WTC11 (cell line): ENCODE measurements around the gene LDB2. TPM values are rescaled to one million over a fixed set of nuclear protein-coding genes. Genes with fewer than 3 reads are reported as not detected.

Experiments
- ATAC-seq: fragments of 200-7000 bp; cut with Tn5 transposase; 2 replicates; pipeline ENCODE4 v1.10.0; 2021; ENCODE audit warnings: mild to moderate bottlenecking, moderate library complexity
- CTCF ChIA-PET: fragments of 300-600 bp; sonication (Branson Sonifier 250); formaldehyde crosslinking; loops from one replicate; lab custom pipeline; 2021; ENCODE audit warnings: antibody characterized with exemption; lab: Charles Lee
- POLR2A ChIA-PET: fragments of 350-600 bp; sonication (Branson Sonifier 250); formaldehyde crosslinking; loops from one replicate; lab custom pipeline; 2021; ENCODE audit warnings: antibody characterized with exemption; lab: Charles Lee
- DNase-seq: peaks from one replicate; pipeline ENCODE4 v3.0.0; 2021; ENCODE audit warnings: low spot score
- H3K27ac Mint-ChIP-seq: 2 replicates; pipeline ENCODE4 v1.8.0; 2021; ENCODE audit warnings: mixed read lengths
- H3K27me3 Mint-ChIP-seq: 2 replicates; pipeline ENCODE4 v1.8.0; 2021; ENCODE audit warnings: low read depth, mild to moderate bottlenecking, moderate library complexity, mixed read lengths
- H3K36me3 Mint-ChIP-seq: 2 replicates; pipeline ENCODE4 v1.8.0; 2021; ENCODE audit warnings: mixed read lengths
- H3K4me1 Mint-ChIP-seq: 2 replicates; pipeline ENCODE4 v1.8.0; 2022; ENCODE audit warnings: mixed read lengths
- H3K4me3 Mint-ChIP-seq: 2 replicates; pipeline ENCODE4 v1.8.0; 2021; ENCODE audit warnings: mild to moderate bottlenecking, moderate library complexity, mixed read lengths
- H3K9me3 Mint-ChIP-seq: 2 replicates; pipeline ENCODE4 v1.8.0; 2021; ENCODE audit warnings: mixed read lengths
- ATF3 ChIP-seq: sonication (generic); formaldehyde crosslinking; conservative IDR thresholded peaks from 2 replicates; pipeline ENCODE4 v1.8.1; 2022; ENCODE audit warnings: mild to moderate bottlenecking, missing genetic modification reagents
- CBFB ChIP-seq: sonication (generic); formaldehyde crosslinking; IDR thresholded peaks from 2 replicates; pipeline ENCODE4 v1.8.1; 2022; ENCODE audit warnings: mild to moderate bottlenecking, low read depth, missing genetic modification reagents
- FOXK1 ChIP-seq: sonication (generic); formaldehyde crosslinking; IDR thresholded peaks from 2 replicates; pipeline ENCODE4 v1.8.0; 2022; ENCODE audit warnings: mild to moderate bottlenecking, moderate library complexity, missing genetic modification reagents
- HMGA2 ChIP-seq: fragments of 250-450 bp; sonication (Bioruptor Pico); IDR thresholded peaks from 2 replicates; pipeline ENCODE4 v1.4.0; 2021; ENCODE audit warnings: mild to moderate bottlenecking, moderate library complexity
- KAT7 ChIP-seq: sonication (generic); formaldehyde crosslinking; IDR thresholded peaks from 2 replicates; pipeline ENCODE4 v1.8.1; 2023; ENCODE audit warnings: missing genetic modification reagents, mild to moderate bottlenecking, borderline replicate concordance
- NR3C1 ChIP-seq: sonication (generic); formaldehyde crosslinking; conservative IDR thresholded peaks from 2 replicates; pipeline ENCODE4 v1.8.1; 2023; ENCODE audit warnings: low read depth, mild to moderate bottlenecking, missing genetic modification reagents
- OVOL2 ChIP-seq: fragments of 250-450 bp; sonication (Bioruptor Pico); IDR thresholded peaks from 2 replicates; pipeline ENCODE4 v1.9.0; 2021; ENCODE audit warnings: mild to moderate bottlenecking, borderline replicate concordance
- PREB ChIP-seq: sonication (generic); formaldehyde crosslinking; IDR thresholded peaks from 2 replicates; pipeline ENCODE4 v1.8.1; 2022; ENCODE audit warnings: mild to moderate bottlenecking, missing genetic modification reagents, moderate library complexity, borderline replicate concordance
- TEAD4 ChIP-seq: sonication (generic); formaldehyde crosslinking; IDR thresholded peaks from 2 replicates; pipeline ENCODE4 v1.8.0; 2022; ENCODE audit warnings: mild to moderate bottlenecking, missing genetic modification reagents
- ZNF396 ChIP-seq: fragments of 250-450 bp; sonication (Bioruptor Pico); IDR thresholded peaks from 2 replicates; pipeline ENCODE4 v1.8.0; 2021; ENCODE audit warnings: mild to moderate bottlenecking, moderate library complexity, borderline replicate concordance
- ZNF425 ChIP-seq: fragments of 250-450 bp; sonication (Bioruptor Pico); conservative IDR thresholded peaks from 2 replicates; pipeline ENCODE4 v1.9.0; 2021; ENCODE audit warnings: mild to moderate bottlenecking
- total RNA-seq: library from RNA; stranded (reverse); gene quantifications from 3 replicates; pipeline ENCODE4 v1.2.3, GENCODE V29; 2021
- TF ChIP-seq, protein P1 (sequence below): sonication (generic); formaldehyde crosslinking; IDR thresholded peaks from 2 replicates; pipeline ENCODE4 v1.8.0; 2023; ENCODE audit warnings: missing genetic modification reagents
- TF ChIP-seq, protein P2 (sequence below): sonication (generic); formaldehyde crosslinking; IDR thresholded peaks from 2 replicates; pipeline ENCODE4 v1.8.1; 2022; ENCODE audit warnings: mild to moderate bottlenecking, moderate library complexity, missing genetic modification reagents
- TF ChIP-seq, protein P3 (sequence below): sonication (generic); formaldehyde crosslinking; IDR thresholded peaks from 2 replicates; pipeline ENCODE4 v1.8.0; 2023; ENCODE audit warnings: mild to moderate bottlenecking, missing genetic modification reagents
- TF ChIP-seq, protein P4 (sequence below): sonication (generic); formaldehyde crosslinking; IDR thresholded peaks from 2 replicates; pipeline ENCODE4 v1.8.1; 2022; ENCODE audit warnings: low read depth, missing genetic modification reagents, borderline replicate concordance
- TF ChIP-seq, protein P5 (sequence below): fragments of 200-600 bp; IDR thresholded peaks from 2 replicates; pipeline ENCODE4 v1.8.0; 2022; ENCODE audit warnings: antibody characterized with exemption
- TF ChIP-seq, protein P6 (sequence below): sonication (generic); formaldehyde crosslinking; IDR thresholded peaks from 2 replicates; pipeline ENCODE4 v1.8.0; 2022; ENCODE audit warnings: mild to moderate bottlenecking, missing genetic modification reagents

LDB2 gene
- total RNA-seq, 1 experiment from 2014 or later = 62.4 TPM

GRCh38 chr4:16694884-16695276, 203.6 kb downstream of the LDB2 start:
- peaks cover 3% of the 10 kb centered on the region for H3K36me3 Mint-ChIP-seq
- TF ChIP-seq KAT7 (CRISPR knock-in tag) = no peak
- TF ChIP-seq, protein P1, sequence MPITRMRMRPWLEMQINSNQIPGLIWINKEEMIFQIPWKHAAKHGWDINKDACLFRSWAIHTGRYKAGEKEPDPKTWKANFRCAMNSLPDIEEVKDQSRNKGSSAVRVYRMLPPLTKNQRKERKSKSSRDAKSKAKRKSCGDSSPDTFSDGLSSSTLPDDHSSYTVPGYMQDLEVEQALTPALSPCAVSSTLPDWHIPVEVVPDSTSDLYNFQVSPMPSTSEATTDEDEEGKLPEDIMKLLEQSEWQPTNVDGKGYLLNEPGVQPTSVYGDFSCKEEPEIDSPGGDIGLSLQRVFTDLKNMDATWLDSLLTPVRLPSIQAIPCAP = no peak
- no peak for TF ChIP-seq PREB (CRISPR knock-in tag)
- TF ChIP-seq OVOL2 (CRISPR knock-in tag) = no peak
- TF ChIP-seq TEAD4 = no peak
- TF ChIP-seq, protein P2, sequence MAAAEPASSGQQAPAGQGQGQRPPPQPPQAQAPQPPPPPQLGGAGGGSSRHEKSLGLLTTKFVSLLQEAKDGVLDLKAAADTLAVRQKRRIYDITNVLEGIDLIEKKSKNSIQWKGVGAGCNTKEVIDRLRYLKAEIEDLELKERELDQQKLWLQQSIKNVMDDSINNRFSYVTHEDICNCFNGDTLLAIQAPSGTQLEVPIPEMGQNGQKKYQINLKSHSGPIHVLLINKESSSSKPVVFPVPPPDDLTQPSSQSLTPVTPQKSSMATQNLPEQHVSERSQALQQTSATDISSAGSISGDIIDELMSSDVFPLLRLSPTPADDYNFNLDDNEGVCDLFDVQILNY = no peak
- TF ChIP-seq, protein P3, sequence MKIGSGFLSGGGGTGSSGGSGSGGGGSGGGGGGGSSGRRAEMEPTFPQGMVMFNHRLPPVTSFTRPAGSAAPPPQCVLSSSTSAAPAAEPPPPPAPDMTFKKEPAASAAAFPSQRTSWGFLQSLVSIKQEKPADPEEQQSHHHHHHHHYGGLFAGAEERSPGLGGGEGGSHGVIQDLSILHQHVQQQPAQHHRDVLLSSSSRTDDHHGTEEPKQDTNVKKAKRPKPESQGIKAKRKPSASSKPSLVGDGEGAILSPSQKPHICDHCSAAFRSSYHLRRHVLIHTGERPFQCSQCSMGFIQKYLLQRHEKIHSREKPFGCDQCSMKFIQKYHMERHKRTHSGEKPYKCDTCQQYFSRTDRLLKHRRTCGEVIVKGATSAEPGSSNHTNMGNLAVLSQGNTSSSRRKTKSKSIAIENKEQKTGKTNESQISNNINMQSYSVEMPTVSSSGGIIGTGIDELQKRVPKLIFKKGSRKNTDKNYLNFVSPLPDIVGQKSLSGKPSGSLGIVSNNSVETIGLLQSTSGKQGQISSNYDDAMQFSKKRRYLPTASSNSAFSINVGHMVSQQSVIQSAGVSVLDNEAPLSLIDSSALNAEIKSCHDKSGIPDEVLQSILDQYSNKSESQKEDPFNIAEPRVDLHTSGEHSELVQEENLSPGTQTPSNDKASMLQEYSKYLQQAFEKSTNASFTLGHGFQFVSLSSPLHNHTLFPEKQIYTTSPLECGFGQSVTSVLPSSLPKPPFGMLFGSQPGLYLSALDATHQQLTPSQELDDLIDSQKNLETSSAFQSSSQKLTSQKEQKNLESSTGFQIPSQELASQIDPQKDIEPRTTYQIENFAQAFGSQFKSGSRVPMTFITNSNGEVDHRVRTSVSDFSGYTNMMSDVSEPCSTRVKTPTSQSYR (CRISPR knock-in tag) = no peak
- TF ChIP-seq, all 79 proteins: peak for 0
- ChIA-PET POLR2A (no interaction called here), CTCF (no interaction called here)
- peaks cover 60% of the 10 kb centered on the region for H3K4me1 Mint-ChIP-seq
- no peak overlapping the region for H3K4me3 Mint-ChIP-seq
- no peaks in the 10 kb centered on the region for H3K27me3 Mint-ChIP-seq
- H3K27ac Mint-ChIP-seq = peak overlapping the region; percentile 89
- ATAC-seq = peak; percentile 78
- H3K9me3 Mint-ChIP-seq = 0 out of 2 replicates have a peak, but pooled peaks cover 3% of the 10 kb centered on the region
- DNase-seq = no peak

DNA sequence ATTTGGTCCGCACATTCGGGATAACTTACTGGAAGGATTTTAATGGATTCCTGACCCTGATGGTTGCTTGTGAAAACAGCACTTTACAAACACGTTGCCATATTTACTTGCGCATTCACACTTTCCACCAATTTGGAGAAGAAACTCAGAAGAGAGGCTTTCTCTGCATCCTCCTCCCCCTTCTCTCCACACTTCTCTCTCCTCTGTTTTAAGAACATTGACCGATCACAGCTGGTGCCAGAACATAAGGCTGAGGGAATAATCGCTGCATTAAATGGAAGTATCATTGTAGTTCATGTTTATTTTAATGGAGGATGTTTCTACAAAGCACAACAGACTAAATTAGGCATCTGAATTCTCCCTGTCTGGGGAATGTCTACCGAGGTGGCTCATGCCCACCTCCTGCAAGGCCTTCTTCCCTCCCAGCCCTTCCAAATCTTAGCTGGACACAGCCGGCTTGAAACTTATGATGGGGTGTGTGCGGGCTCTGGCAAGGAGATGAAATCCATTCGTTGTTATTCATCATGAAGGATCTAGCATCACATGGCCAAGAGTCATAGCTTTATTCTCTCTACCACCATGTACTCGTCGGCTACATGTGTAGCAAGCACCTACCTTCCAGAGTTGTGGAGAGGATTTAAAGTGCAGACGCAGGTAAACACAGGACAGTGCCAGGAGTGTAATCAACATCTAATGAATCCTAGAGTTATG, 204.1 kb downstream of the LDB2 start:
- no peaks in the 10 kb centered on the region for H3K27me3 Mint-ChIP-seq
- POLR2A ChIA-PET = no interaction called here
- H3K4me3 Mint-ChIP-seq = peak overlapping the region; percentile 1
- peaks cover 3% of the 10 kb centered on the region for H3K36me3 Mint-ChIP-seq
- peak overlapping the region; percentile 89 for H3K27ac Mint-ChIP-seq
- CTCF ChIA-PET = no interaction called here
- DNase-seq = no peak
- TF ChIP-seq CBFB (CRISPR knock-in tag) (no peak), ZNF396 (no peak), FOXK1 (CRISPR knock-in tag) (no peak), HMGA2 (CRISPR knock-in tag) (no peak), ZNF425 (CRISPR knock-in tag) (no peak), ATF3 (CRISPR knock-in tag) (no peak), NR3C1 (no peak)
- TF ChIP-seq, protein P4, sequence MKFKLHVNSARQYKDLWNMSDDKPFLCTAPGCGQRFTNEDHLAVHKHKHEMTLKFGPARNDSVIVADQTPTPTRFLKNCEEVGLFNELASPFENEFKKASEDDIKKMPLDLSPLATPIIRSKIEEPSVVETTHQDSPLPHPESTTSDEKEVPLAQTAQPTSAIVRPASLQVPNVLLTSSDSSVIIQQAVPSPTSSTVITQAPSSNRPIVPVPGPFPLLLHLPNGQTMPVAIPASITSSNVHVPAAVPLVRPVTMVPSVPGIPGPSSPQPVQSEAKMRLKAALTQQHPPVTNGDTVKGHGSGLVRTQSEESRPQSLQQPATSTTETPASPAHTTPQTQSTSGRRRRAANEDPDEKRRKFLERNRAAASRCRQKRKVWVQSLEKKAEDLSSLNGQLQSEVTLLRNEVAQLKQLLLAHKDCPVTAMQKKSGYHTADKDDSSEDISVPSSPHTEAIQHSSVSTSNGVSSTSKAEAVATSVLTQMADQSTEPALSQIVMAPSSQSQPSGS (CRISPR knock-in tag) = no peak
- TF ChIP-seq, protein P5, sequence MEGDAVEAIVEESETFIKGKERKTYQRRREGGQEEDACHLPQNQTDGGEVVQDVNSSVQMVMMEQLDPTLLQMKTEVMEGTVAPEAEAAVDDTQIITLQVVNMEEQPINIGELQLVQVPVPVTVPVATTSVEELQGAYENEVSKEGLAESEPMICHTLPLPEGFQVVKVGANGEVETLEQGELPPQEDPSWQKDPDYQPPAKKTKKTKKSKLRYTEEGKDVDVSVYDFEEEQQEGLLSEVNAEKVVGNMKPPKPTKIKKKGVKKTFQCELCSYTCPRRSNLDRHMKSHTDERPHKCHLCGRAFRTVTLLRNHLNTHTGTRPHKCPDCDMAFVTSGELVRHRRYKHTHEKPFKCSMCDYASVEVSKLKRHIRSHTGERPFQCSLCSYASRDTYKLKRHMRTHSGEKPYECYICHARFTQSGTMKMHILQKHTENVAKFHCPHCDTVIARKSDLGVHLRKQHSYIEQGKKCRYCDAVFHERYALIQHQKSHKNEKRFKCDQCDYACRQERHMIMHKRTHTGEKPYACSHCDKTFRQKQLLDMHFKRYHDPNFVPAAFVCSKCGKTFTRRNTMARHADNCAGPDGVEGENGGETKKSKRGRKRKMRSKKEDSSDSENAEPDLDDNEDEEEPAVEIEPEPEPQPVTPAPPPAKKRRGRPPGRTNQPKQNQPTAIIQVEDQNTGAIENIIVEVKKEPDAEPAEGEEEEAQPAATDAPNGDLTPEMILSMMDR = no peak
- TF ChIP-seq, protein P6, sequence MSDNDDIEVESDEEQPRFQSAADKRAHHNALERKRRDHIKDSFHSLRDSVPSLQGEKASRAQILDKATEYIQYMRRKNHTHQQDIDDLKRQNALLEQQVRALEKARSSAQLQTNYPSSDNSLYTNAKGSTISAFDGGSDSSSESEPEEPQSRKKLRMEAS = no peak
- TF ChIP-seq, all 79 proteins: peak for 0
- H3K9me3 Mint-ChIP-seq = 0 out of 2 replicates have a peak, but pooled peaks cover 3% of the 10 kb centered on the region
- ATAC-seq = peak; percentile 38
- peaks cover 64% of the 10 kb centered on the region for H3K4me1 Mint-ChIP-seq
